GM23338 (cell line): ENCODE measurements around the gene PANX3. TPM values are rescaled to one million over a fixed set of nuclear protein-coding genes. Genes with fewer than 3 reads are reported as not detected.

Experiments
- ATAC-seq: fragments of 200-7000 bp; cut with Tn5 transposase; 3 replicates; pipeline ENCODE4 v1.9.1; 2020
- DNase-seq: peaks from one replicate; pipeline ENCODE4 v3.0.0-alpha.2; 2015; ENCODE audit warnings: low spot score
- H2AFZ ChIP-seq: fragments of 200-600 bp; sonication (generic); 2 replicates; pipeline ENCODE4 v1.8.0; 2016; ENCODE audit warnings: antibody characterized with exemption, mild to moderate bottlenecking, moderate library complexity
- H3F3A ChIP-seq: fragments of 200-600 bp; sonication (generic); replicated peaks from 2 replicates; pipeline ENCODE4 v1.8.0; 2017; ENCODE audit warnings: antibody characterized with exemption, mixed run types, low read depth
- H3K27ac ChIP-seq: fragments of 200-600 bp; sonication (generic); 2 replicates; pipeline ENCODE4 v1.6.1; 2016; ENCODE audit warnings: low read depth
- H3K27me3 ChIP-seq: fragments of 200-600 bp; sonication (generic); 2 replicates; pipeline ENCODE4 v1.8.0; 2016; ENCODE audit warnings: mild to moderate bottlenecking, mixed run types, moderate library complexity; ENCODE audit not compliant: insufficient read depth
- H3K36me3 ChIP-seq: fragments of 200-600 bp; sonication (generic); 2 replicates; pipeline ENCODE4 v1.8.0; 2016; ENCODE audit warnings: mild to moderate bottlenecking; ENCODE audit not compliant: insufficient read depth
- H3K4me1 ChIP-seq: fragments of 200-600 bp; sonication (generic); 2 replicates; pipeline ENCODE4 v1.8.0; 2016; ENCODE audit warnings: mild to moderate bottlenecking, moderate library complexity; ENCODE audit not compliant: insufficient read depth
- H3K4me2 ChIP-seq: fragments of 200-600 bp; sonication (generic); 2 replicates; pipeline ENCODE4 v1.7.1; 2017; ENCODE audit warnings: mixed run types
- H3K4me3 ChIP-seq: fragments of 200-600 bp; sonication (generic); 2 replicates; pipeline ENCODE4 v1.6.1; 2016; ENCODE audit warnings: mixed run types
- H3K79me2 ChIP-seq: fragments of 200-600 bp; sonication (generic); replicated peaks from 2 replicates; pipeline ENCODE4 v1.8.0; 2017; ENCODE audit warnings: mild to moderate bottlenecking; ENCODE audit not compliant: insufficient read depth
- H3K9me2 ChIP-seq: fragments of 200-600 bp; sonication (generic); 2 replicates; pipeline ENCODE4 v1.8.0; 2017; ENCODE audit not compliant: insufficient read depth
- H4K20me1 ChIP-seq: fragments of 200-600 bp; sonication (generic); replicated peaks from 2 replicates; pipeline ENCODE4 v1.8.0; 2017; ENCODE audit warnings: mild to moderate bottlenecking; ENCODE audit not compliant: insufficient read depth
- H3K27ac Mint-ChIP-seq: 2 replicates; pipeline ENCODE4 v1.8.0; 2020; ENCODE audit warnings: inconsistent platforms, mild to moderate bottlenecking, moderate library complexity, mixed read lengths
- H3K27me3 Mint-ChIP-seq: 3 replicates; pipeline ENCODE4 v1.8.0; 2022; ENCODE audit warnings: low read depth, mild to moderate bottlenecking, moderate library complexity, mixed read lengths, inconsistent platforms; ENCODE audit not compliant: insufficient read depth, poor library complexity
- H3K36me3 Mint-ChIP-seq: 3 replicates; pipeline ENCODE4 v1.8.0; 2021; ENCODE audit warnings: low read depth, mild to moderate bottlenecking, inconsistent platforms, moderate library complexity, mixed read lengths
- H3K4me1 Mint-ChIP-seq: 3 replicates; pipeline ENCODE4 v1.8.0; 2020; ENCODE audit warnings: mild to moderate bottlenecking, inconsistent platforms, mixed read lengths
- H3K4me3 Mint-ChIP-seq: 3 replicates; pipeline ENCODE4 v1.8.0; 2021; ENCODE audit warnings: moderate library complexity, mild to moderate bottlenecking, inconsistent platforms, mixed read lengths
- H3K9me3 Mint-ChIP-seq: 3 replicates; pipeline ENCODE4 v1.8.0; 2020; ENCODE audit warnings: moderate library complexity, mild to moderate bottlenecking, inconsistent platforms, mixed read lengths
- CTCF ChIP-seq, 2 experiments: fragments of 200-600 bp in 1 of 2; sonication (generic) in 1 of 2; conservative IDR thresholded peaks; 2 replicates each; pipeline versions ENCODE4 v1.5.1 to v1.6.1; 2016 to 2017; ENCODE audit warnings: antibody characterized with exemption in 2 of 2, low read depth in 2 of 2, mild to moderate bottlenecking in 2 of 2, moderate library complexity in 1 of 2
- ETS1 ChIP-seq: IDR thresholded peaks from 2 replicates; pipeline ENCODE4 v1.6.1; 2016; ENCODE audit warnings: antibody characterized with exemption
- EZH2 ChIP-seq: fragments of 200-600 bp; sonication (generic); IDR thresholded peaks from one replicate; pipeline ENCODE4 v1.8.0; 2017; ENCODE audit warnings: antibody characterized with exemption, mild to moderate bottlenecking, low read depth; ENCODE audit not compliant: unreplicated experiment
- EZH2phosphoT487 ChIP-seq: fragments of 200-600 bp; sonication (generic); IDR thresholded peaks from one replicate; pipeline ENCODE4 v1.8.1; 2018; ENCODE audit warnings: antibody characterized with exemption; ENCODE audit not compliant: unreplicated experiment
- JUNB ChIP-seq: IDR thresholded peaks from one replicate; pipeline ENCODE4 v1.6.1; 2016; ENCODE audit warnings: antibody characterized with exemption; ENCODE audit not compliant: unreplicated experiment
- NANOG ChIP-seq: IDR thresholded peaks from 2 replicates; pipeline ENCODE4 v1.6.1; 2016; ENCODE audit warnings: antibody characterized with exemption, borderline replicate concordance
- REST ChIP-seq: IDR thresholded peaks from one replicate; pipeline ENCODE4 v1.6.1; 2018; ENCODE audit warnings: antibody characterized with exemption; ENCODE audit not compliant: unreplicated experiment
- ZNF114 ChIP-seq: fragments of 250-450 bp; sonication (Bioruptor Pico); IDR thresholded peaks from 2 replicates; pipeline ENCODE4 v1.5.0; 2020; ENCODE audit warnings: mild to moderate bottlenecking, moderate library complexity
- ZNF331 ChIP-seq: fragments of 250-450 bp; sonication (Bioruptor Pico); IDR thresholded peaks from 2 replicates; pipeline ENCODE4 v1.5.0; 2020; ENCODE audit warnings: low read depth, mild to moderate bottlenecking, moderate library complexity
- polyA plus RNA-seq: library from polyadenylated mRNA; unstranded; fragments of >200 nt; fragmentation: Nextera tagmentation; extraction: Ambion mirVana; gene quantifications from 2 replicates; pipeline ENCODE4 v1.2.1, GENCODE V29; 2016
- total RNA-seq: library from RNA; depleted of rRNA; stranded (reverse); fragments of >200 nt; shearing (Covaris generic); gene quantifications from 2 replicates; pipeline ENCODE4 v1.2.3, GENCODE V29; 2014

Gene PANX3
- total and polyA plus RNA-seq, 2 experiments from 2014 or later = not detected

DNA sequence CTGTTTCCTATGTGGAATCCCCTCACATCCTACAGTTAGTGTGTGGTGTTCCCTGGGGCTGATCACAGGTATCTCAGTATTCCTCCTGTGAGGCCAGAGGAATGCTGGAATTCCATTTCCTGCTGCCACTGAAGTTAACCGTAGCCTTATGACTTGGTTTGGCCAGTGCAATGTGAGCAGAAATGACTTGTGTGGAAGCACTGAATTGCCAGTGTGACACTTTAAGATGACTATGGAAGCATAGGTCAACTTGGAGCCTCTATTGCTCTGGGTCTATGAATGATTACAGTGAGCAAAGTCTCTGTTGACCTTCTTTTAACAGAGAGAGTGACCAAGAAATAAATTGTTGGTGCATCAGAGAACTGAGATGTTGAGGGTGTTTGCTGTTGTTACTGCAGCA is 28.0 kb downstream of the PANX3 start (continued):
- TF ChIP-seq EZH2 = no peak
- no peak for TF ChIP-seq REST
- TF ChIP-seq ETS1 = no peak
- no peak for TF ChIP-seq NANOG

DNA sequence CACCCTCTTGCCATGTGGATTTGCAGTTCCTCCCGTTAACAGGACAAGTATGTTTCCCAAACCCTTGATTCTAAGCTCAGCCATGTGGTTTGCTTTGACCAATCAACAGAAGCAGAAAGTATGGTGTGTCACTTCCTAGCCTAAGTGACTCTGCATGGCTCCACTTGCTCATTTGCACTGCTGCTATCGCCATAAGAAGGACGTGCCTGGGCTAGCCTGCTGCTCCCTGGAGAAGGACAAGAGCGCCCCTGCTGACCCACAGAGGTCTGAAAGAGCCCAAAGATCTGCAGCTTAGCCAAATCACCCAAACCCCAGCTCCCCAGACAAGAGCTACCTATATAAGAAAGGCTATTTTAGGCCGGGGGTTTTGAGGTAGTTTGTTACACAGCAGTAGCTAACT is 29.4 kb downstream of the PANX3 start:
- ATAC-seq (peak; percentile 64), DNase-seq (peak; percentile 63)
- H3K27ac Mint-ChIP-seq = no peak overlapping the region
- H3K9me3 Mint-ChIP-seq = peaks cover 6% of the 10 kb centered on the region; the same call in 1 of the 3 replicates
- H3K4me3 ChIP-seq = no peak overlapping the region
- TF ChIP-seq CTCF (conservative IDR thresholded peaks at IDR 0.05; ENCODE audit: low read depth in 2 of 2) (peak; percentile 46 to 62), REST (no peak), JUNB (no peak), EZH2 (no peak), ZNF331 (CRISPR knock-in tag) (no peak), ETS1 (no peak), ZNF114 (CRISPR knock-in tag) (no peak), EZH2phosphoT487 (no peak), NANOG (no peak)
- peaks cover 11% of the 10 kb centered on the region; the same call in 1 of the 2 replicates for H3K9me2 ChIP-seq
- no peak overlapping the region for H3K27ac ChIP-seq
- no peaks in the 10 kb centered on the region for H3K36me3 ChIP-seq
- no peaks in the 10 kb centered on the region for H3K27me3 ChIP-seq
- H4K20me1 ChIP-seq = no peaks in the 10 kb centered on the region; the same call in none of the 2 replicates
- H3K4me2 ChIP-seq = no peak overlapping the region
- H3F3A ChIP-seq = no peaks in the 10 kb centered on the region
- H3K27me3 Mint-ChIP-seq = peaks cover 6% of the 10 kb centered on the region
- no peaks in the 10 kb centered on the region for H3K79me2 ChIP-seq
- H3K4me3 Mint-ChIP-seq = no peak overlapping the region
- H3K36me3 Mint-ChIP-seq = peaks cover 19% of the 10 kb centered on the region; the same call in 2 of the 3 replicates
- H3K4me1 Mint-ChIP-seq = peaks cover 12% of the 10 kb centered on the region; the same call in 2 of the 3 replicates
- H3K4me1 ChIP-seq = no peaks in the 10 kb centered on the region
- H2AFZ ChIP-seq = no peak overlapping the region
